ENCODE data around the gene GSX2. TPM values are rescaled to one million over a fixed set of nuclear protein-coding genes. Genes with fewer than 3 reads are reported as not detected.
"Not testable (repeated sequence)": the region's sequence is repeated elsewhere in the genome, so short reads cannot be mapped to it uniquely, and the experiment has no call there.

Gene GSX2
- total RNA-seq, 4 donors from 2014 or later: not detected

- 62 to 66% methylated on average over 5 of the region's 5 CpGs for WGBS, 2 donors
- TF ChIP-seq CTCF (IDR thresholded peaks at IDR 0.05): no peak
- TF ChIP-seq POLR2A (IDR thresholded peaks at IDR 0.05): no peak
- peaks cover 0 to 19% (median 0%) of the 10 kb centered on the region in 4 donors for H3K27me3 ChIP-seq
These were observed 19.1 kb downstream of the GSX2 start for GRCh38 chr4:54118850-54119589.

GRCh38 chr4:54120518-54120917 is 20.6 kb downstream of the GSX2 start:
- intact Hi-C loops (cut with DNase I): no loop called here
- TF ChIP-seq POLR2A (IDR thresholded peaks at IDR 0.05) (no peak), CTCF (IDR thresholded peaks at IDR 0.05) (no peak)
- H3K27me3 ChIP-seq: peaks cover 0 to 11% (median 0%) of the 10 kb centered on the region in 4 donors
- no peaks in the 10 kb centered on the region for H3K9me3 ChIP-seq
- H3K4me3 ChIP-seq: no peak overlapping the region
- no peak overlapping the region for H3K27ac ChIP-seq
- no peak for DNase-seq
- H3K36me3 ChIP-seq: no peaks in the 10 kb centered on the region
- H3K4me1 ChIP-seq: no peaks in the 10 kb centered on the region

More at GRCh38 chr4:54118850-54119589, 19.1 kb downstream of the GSX2 start:
- intact Hi-C loops (cut with DNase I): no loop called here
- Histone ChIP-seq H3K27ac (no peak overlapping the region), H3K9me3 (no peaks in the 10 kb centered on the region), H3K4me3 (no peak overlapping the region), H3K36me3 (no peaks in the 10 kb centered on the region), H3K4me1 (no peaks in the 10 kb centered on the region)
- DNase-seq: no peak

DNA sequence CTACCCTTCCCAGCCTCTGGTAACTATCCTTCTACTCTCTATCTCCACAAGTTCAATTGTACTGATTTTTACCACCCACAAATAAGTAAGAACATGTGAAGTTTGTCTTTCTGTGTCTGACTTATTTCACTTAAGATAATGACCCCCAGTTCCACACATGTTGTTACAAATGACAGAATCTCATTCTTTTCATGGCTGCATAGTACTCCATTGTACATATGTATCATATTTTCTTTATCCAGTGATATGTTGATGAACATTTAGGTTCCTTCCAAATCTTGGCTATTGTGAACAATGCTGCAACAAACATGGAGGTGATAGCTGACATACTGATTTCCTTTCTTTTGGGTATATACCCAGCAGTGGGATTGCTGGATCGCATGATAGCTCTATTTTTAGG is 27.7 kb downstream of the GSX2 start:
- no peaks in the 10 kb centered on the region for H3K4me1 ChIP-seq
- no peaks in the 10 kb centered on the region for H3K36me3 ChIP-seq
- H3K4me3 ChIP-seq: no peak overlapping the region
- peaks cover 0 to 8% (median 0%) of the 10 kb centered on the region in 4 donors for H3K27me3 ChIP-seq
- no peak for DNase-seq
- TF ChIP-seq CTCF (IDR thresholded peaks at IDR 0.05) (no peak), POLR2A (IDR thresholded peaks at IDR 0.05) (no peak)
- peaks cover 0 to 9% (median 6%) of the 10 kb centered on the region in 3 donors for H3K9me3 ChIP-seq
- 96 to 100% methylated on average over 1 of the region's 1 CpG for WGBS, 2 donors
- intact Hi-C loops (cut with DNase I): no loop called here
- H3K27ac ChIP-seq: no peak overlapping the region

DNA sequence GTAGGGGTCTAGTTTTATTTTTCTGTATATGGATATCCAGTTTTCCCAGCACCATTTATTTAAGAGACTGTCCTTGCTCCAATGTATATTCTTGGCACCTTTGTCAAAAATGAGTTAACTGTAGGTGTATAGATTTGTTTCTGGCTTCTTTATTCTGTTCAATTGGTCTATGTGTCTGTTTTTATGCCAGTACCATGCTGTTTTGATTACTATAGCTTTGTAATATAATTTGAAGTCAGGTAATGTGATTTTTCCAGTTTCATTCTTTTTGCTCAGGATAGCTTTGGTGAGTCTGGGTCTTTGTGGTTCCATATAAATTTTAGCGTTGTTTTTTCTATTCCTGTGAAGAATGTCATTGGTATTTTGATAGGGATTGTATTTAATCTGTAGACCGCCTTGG is 28.7 kb downstream of the GSX2 start:
- DNase-seq; intact Hi-C loops (cut with DNase I); H3K27me3 ChIP-seq; H3K36me3 ChIP-seq; H3K27ac ChIP-seq; H3K4me1 ChIP-seq; H3K4me3 ChIP-seq; H3K9me3 ChIP-seq: not testable (repeated sequence)
- WGBS, 2 donors: 81 to 95% methylated on average over 2 of the region's 2 CpGs

GRCh38 chr4:54139332-54139731 is 39.4 kb downstream of the GSX2 start:
- Histone ChIP-seq H3K9me3 (no peaks in the 10 kb centered on the region), H3K27me3 (no peaks in the 10 kb centered on the region), H3K27ac (no peak overlapping the region), H3K4me3 (no peak overlapping the region), H3K4me1 (no peaks in the 10 kb centered on the region), H3K36me3 (no peaks in the 10 kb centered on the region)
- WGBS, 2 donors: 60 to 80% methylated on average over 1 of the region's 4 CpGs
- TF ChIP-seq POLR2A (IDR thresholded peaks at IDR 0.05) (no peak), CTCF (IDR thresholded peaks at IDR 0.05) (no peak)
- no peak for DNase-seq
- intact Hi-C loops (cut with DNase I): no loop called here

DNA sequence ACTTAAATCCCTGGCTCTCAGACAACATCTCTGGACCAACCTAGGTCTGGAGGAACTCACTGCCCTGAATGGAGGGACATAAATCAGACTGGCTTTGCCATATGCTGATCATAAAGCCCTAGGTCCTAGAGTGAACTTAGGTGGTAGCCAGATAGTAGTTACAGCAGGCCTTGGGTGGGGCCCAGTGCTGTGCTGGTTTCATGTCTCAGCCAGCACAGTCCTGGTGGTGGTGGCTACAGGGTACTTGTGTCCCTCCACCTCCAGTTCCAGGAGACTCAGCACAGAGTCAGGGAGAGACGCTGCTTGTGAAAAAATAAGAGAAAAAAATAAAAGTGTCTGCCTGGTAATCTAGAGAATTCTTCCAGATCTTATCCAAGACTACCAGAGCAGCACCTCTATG is 40.3 kb downstream of the GSX2 start:
- H3K27me3 ChIP-seq: no peaks in the 10 kb centered on the region
- H3K4me1 ChIP-seq: no peaks in the 10 kb centered on the region
- DNase-seq: no peak
- no peak overlapping the region for H3K4me3 ChIP-seq
- no peak overlapping the region for H3K27ac ChIP-seq
- no peaks in the 10 kb centered on the region for H3K36me3 ChIP-seq
- no peaks in the 10 kb centered on the region for H3K9me3 ChIP-seq
- intact Hi-C loops (cut with DNase I): no loop called here
- no peak for TF ChIP-seq POLR2A (IDR thresholded peaks at IDR 0.05)
- TF ChIP-seq CTCF (IDR thresholded peaks at IDR 0.05): no peak
- WGBS, 2 donors: 92 to 100% methylated on average over 1 of the region's 1 CpG
